ENCODE data around the gene TENM4. TPM values are rescaled to one million over a fixed set of nuclear protein-coding genes. Genes with fewer than 3 reads are reported as not detected.

TENM4 gene
- total RNA-seq, 1 donor from 2014 or later: 46.6 TPM

GRCh38 chr11:79147011-79147410, 293.8 kb downstream of the TENM4 start:
- no peak for DNase-seq (ENCODE audit: low spot score)

GRCh38 chr11:79139900-79140299, 300.9 kb downstream of the TENM4 start:
- no peak for DNase-seq (ENCODE audit: low spot score)

- DNase-seq (ENCODE audit: low spot score): no peak
Measured at GRCh38 chr11:79129702-79130101, 311.1 kb downstream of the TENM4 start.

- DNase-seq (ENCODE audit: low spot score): no peak
Measured at GRCh38 chr11:79128291-79128690, 312.5 kb downstream of the TENM4 start.

GRCh38 chr11:79122759-79123158, 318.1 kb downstream of the TENM4 start:
- no peak for DNase-seq (ENCODE audit: low spot score)

GRCh38 chr11:79121351-79121750, 319.5 kb downstream of the TENM4 start:
- no peak for DNase-seq (ENCODE audit: low spot score)

- no peak for DNase-seq (ENCODE audit: low spot score)
Measured at GRCh38 chr11:79119491-79120284, 321.1 kb downstream of the TENM4 start.

- DNase-seq (ENCODE audit: low spot score): no peak
Measured at GRCh38 chr11:79117488-79117887, 323.3 kb downstream of the TENM4 start.

GRCh38 chr11:79116600-79116999, 324.2 kb downstream of the TENM4 start:
- no peak for DNase-seq (ENCODE audit: low spot score)

- DNase-seq (ENCODE audit: low spot score): no peak
Measured at GRCh38 chr11:79113054-79113690, 327.7 kb downstream of the TENM4 start.

GRCh38 chr11:79110796-79111195, 330.0 kb downstream of the TENM4 start:
- no peak for DNase-seq (ENCODE audit: low spot score)

GRCh38 chr11:79110321-79110720, 330.5 kb downstream of the TENM4 start:
- DNase-seq (ENCODE audit: low spot score): no peak

GRCh38 chr11:79108851-79109250, 332.0 kb downstream of the TENM4 start:
- DNase-seq (ENCODE audit: low spot score): no peak

- no peak for DNase-seq (ENCODE audit: low spot score)
Measured at GRCh38 chr11:79102840-79103239, 338.0 kb downstream of the TENM4 start.

GRCh38 chr11:79101656-79102055, 339.2 kb downstream of the TENM4 start:
- DNase-seq (ENCODE audit: low spot score): no peak

- DNase-seq (ENCODE audit: low spot score): no peak
Measured at GRCh38 chr11:79100093-79100910, 340.5 kb downstream of the TENM4 start.

- no peak for DNase-seq (ENCODE audit: low spot score)
Measured at GRCh38 chr11:79098146-79098545, 342.7 kb downstream of the TENM4 start.

- no peak for DNase-seq (ENCODE audit: low spot score)
Measured at GRCh38 chr11:79097246-79097875, 343.5 kb downstream of the TENM4 start.

- no peak for DNase-seq (ENCODE audit: low spot score)
Measured at GRCh38 chr11:79095424-79095823, 345.4 kb downstream of the TENM4 start.

GRCh38 chr11:79094616-79095015, 346.2 kb downstream of the TENM4 start:
- DNase-seq (ENCODE audit: low spot score): no peak

GRCh38 chr11:79092791-79093353, 348.0 kb downstream of the TENM4 start:
- no peak for DNase-seq (ENCODE audit: low spot score)
